Mammary epithelial cell (primary cell): ENCODE data around the gene HNF1B.

ENCODE experiments used
- CTCF ChIP-seq, 2 donors: IDR thresholded peaks in 1 of 2; conservative IDR thresholded peaks in 1 of 2; 2 replicates each; pipeline ENCODE4 v1.5.1; 2011 to 2012; ENCODE audit warnings: inconsistent platforms in 2 of 2, low read length in 2 of 2, mild to moderate bottlenecking in 2 of 2, control low read depth in 1 of 2, low read depth in 1 of 2; ENCODE audit not compliant: insufficient read depth in 1 of 2; ENCODE audit errors: extremely low read depth in 1 of 2
- EZH2 ChIP-seq: IDR thresholded peaks from 2 replicates; pipeline ENCODE4 v1.6.1; 2012; ENCODE audit warnings: low read length, inconsistent platforms, borderline replicate concordance

DNA sequence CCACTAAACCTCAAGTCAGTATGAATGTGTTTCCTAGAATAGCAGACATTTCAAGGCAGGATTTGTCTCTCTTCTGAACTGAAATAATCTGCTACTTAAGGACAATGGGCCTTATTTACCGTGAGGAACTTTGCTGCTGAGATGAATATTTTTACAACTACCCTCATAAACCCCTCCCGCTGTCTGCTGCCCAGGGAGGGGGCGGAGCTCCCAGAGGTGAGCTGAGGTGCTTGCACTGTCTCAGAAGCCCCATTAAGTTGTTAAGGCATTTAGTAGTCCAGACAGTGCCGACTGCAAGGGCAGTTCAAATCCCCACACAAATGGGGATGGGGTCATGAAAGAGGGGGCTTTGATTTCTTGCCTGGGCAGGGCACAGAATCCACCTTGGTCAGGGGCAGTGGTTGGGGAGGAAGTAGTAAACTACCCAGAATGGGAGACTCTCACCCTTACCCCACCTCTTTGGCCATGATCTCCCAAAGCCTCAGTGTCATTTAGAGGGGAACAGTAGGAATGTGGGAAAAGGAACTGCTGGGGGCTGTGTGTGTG lies 19.2 kb downstream of the HNF1B start:
- no peak for TF ChIP-seq CTCF (conservative IDR thresholded peaks at IDR 0.05 in 1 of 2, IDR thresholded peaks at IDR 0.05 in 1 of 2; ENCODE audit: extremely low read depth in 1 of 2, insufficient read depth in 1 of 2, low read depth in 1 of 2, low read length in 2 of 2)
- TF ChIP-seq EZH2: no peak
